ENCODE measurements around the gene SCN8A.

The SCN8A gene

GRCh38 chr12:51579321-51579850 is 11.6 kb upstream of the SCN8A start:
- H3K4me3 ChIP-seq (ENCODE audit: control insufficient read depth in 1 of 7, extremely low read depth in 1 of 7, insufficient read depth in 4 of 7, low read depth in 2 of 7, low read length in 6 of 7), result no peak overlapping the region
- POLR2A ChIA-PET, result no interaction called here
- no peak overlapping the region for H3K27ac ChIP-seq (ENCODE audit: insufficient read depth in 1 of 2, low read depth in 1 of 2, low read length in 2 of 2, poor library complexity in 1 of 2, severe bottlenecking in 2 of 2)
- WGBS (ENCODE audit: insufficient coverage), result 88% methylated on average over 5 of the region's 6 CpGs
- no peak for DNase-seq
- peaks cover 0 to 4% (median 0%) of the 10 kb centered on the region in 5 experiments for H3K27me3 ChIP-seq (replicated peaks in 2 of 5; ENCODE audit: control insufficient read depth in 4 of 5, insufficient read depth in 5 of 5, low read length in 4 of 5)
- peaks cover 0 to 6% (median 0%) of the 10 kb centered on the region in 5 experiments for H3K9me3 ChIP-seq (ENCODE audit: control extremely low read depth in 1 of 5, control insufficient read depth in 4 of 5, insufficient read depth in 2 of 5, low read depth in 1 of 5, low read length in 4 of 5)
- H3K36me3 ChIP-seq (ENCODE audit: control insufficient read depth in 4 of 4, insufficient read depth in 4 of 4, low read length in 3 of 4), result no peaks in the 10 kb centered on the region
- no peaks in the 10 kb centered on the region for H3K4me1 ChIP-seq (ENCODE audit: control extremely low read depth in 1 of 4, control insufficient read depth in 4 of 4, insufficient read depth in 4 of 4, low read length in 3 of 4)
- CTCF ChIA-PET, result interaction anchor here (1.2 kb wide), 1 partner anchor 37 kb away, joined by 4 read pairs; no protein-coding TSS in a partner anchor

GRCh38 chr12:51589060-51589459 is 2.0 kb upstream of the SCN8A start:
- Histone ChIP-seq H3K27ac (ENCODE audit: insufficient read depth in 1 of 2, low read depth in 1 of 2, low read length in 2 of 2, poor library complexity in 1 of 2, severe bottlenecking in 2 of 2) (no peak overlapping the region), H3K27me3 (replicated peaks in 2 of 5; ENCODE audit: control insufficient read depth in 4 of 5, insufficient read depth in 5 of 5, low read length in 4 of 5) (peaks cover 9 to 37% (median 18%) of the 10 kb centered on the region in 5 experiments), H3K9me3 (ENCODE audit: control extremely low read depth in 1 of 5, control insufficient read depth in 4 of 5, insufficient read depth in 2 of 5, low read depth in 1 of 5, low read length in 4 of 5) (no peaks in the 10 kb centered on the region), H3K4me3 (ENCODE audit: control insufficient read depth in 1 of 7, extremely low read depth in 1 of 7, insufficient read depth in 4 of 7, low read depth in 2 of 7, low read length in 6 of 7) (no peak overlapping the region), H3K4me1 (ENCODE audit: control extremely low read depth in 1 of 4, control insufficient read depth in 4 of 4, insufficient read depth in 4 of 4, low read length in 3 of 4) (peaks cover 3 to 16% (median 12%) of the 10 kb centered on the region in 4 experiments), H3K36me3 (ENCODE audit: control insufficient read depth in 4 of 4, insufficient read depth in 4 of 4, low read length in 3 of 4) (no peaks in the 10 kb centered on the region)
- no peak for DNase-seq
- ChIA-PET POLR2A (no interaction called here), CTCF (interaction anchor here (1.0 to 1.3 kb wide), 2 partner anchors 57 to 170 kb away, joined by 3 read pairs; no protein-coding TSS in a partner anchor)
- WGBS (ENCODE audit: insufficient coverage), result 100% methylated on average over 2 of the region's 5 CpGs

DNA sequence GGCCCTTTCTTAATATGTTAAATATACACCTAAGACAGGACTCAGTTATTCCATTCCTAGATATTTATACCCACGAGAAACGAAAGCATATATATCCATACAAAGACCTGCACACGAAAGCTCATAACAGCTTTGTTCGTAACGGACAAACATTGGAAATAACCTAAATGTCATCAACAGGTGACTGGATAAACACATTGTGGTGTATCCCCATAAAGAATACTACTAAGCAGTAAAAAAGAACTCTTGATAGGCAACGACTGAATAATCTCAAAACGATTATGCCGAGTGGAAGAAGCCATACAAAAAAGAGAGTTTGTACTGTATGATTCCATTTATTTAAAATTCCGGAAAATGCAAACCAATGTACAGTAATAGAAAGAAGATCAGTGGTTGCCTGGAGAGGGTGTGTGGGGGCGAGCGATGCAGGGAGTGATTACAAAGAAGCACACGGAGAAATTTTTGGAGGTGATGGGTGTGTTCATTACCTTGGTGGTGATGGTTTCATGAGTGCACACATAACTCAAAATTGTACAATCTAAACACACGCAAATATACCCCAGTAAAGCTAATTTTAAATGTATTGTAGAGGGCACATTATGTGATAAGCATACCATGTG is 1.4 kb upstream of the SCN8A start:
- H3K27ac ChIP-seq (ENCODE audit: insufficient read depth in 1 of 2, low read depth in 1 of 2, low read length in 2 of 2, poor library complexity in 1 of 2, severe bottlenecking in 2 of 2), result no peak overlapping the region
- CTCF ChIA-PET, result interaction anchor here (1.0 to 1.3 kb wide), 3 partner anchors 14 to 170 kb away, joined by 3 read pairs; no protein-coding TSS in a partner anchor
- no peaks in the 10 kb centered on the region for H3K9me3 ChIP-seq (ENCODE audit: control extremely low read depth in 1 of 5, control insufficient read depth in 4 of 5, insufficient read depth in 2 of 5, low read depth in 1 of 5, low read length in 4 of 5)
- POLR2A ChIA-PET, result no interaction called here
- no peak for DNase-seq
- H3K4me3 ChIP-seq (ENCODE audit: control insufficient read depth in 1 of 7, extremely low read depth in 1 of 7, insufficient read depth in 4 of 7, low read depth in 2 of 7, low read length in 6 of 7), result peak overlapping the region in 1 of 7 experiments; percentile 78
- peaks cover 9 to 37% (median 18%) of the 10 kb centered on the region in 5 experiments for H3K27me3 ChIP-seq (replicated peaks in 2 of 5; ENCODE audit: control insufficient read depth in 4 of 5, insufficient read depth in 5 of 5, low read length in 4 of 5)
- no peaks in the 10 kb centered on the region for H3K36me3 ChIP-seq (ENCODE audit: control insufficient read depth in 4 of 4, insufficient read depth in 4 of 4, low read length in 3 of 4)
- 95% methylated on average over 6 of the region's 13 CpGs for WGBS (ENCODE audit: insufficient coverage)
- H3K4me1 ChIP-seq (ENCODE audit: control extremely low read depth in 1 of 4, control insufficient read depth in 4 of 4, insufficient read depth in 4 of 4, low read length in 3 of 4), result peaks cover 3 to 16% (median 12%) of the 10 kb centered on the region in 4 experiments

DNA sequence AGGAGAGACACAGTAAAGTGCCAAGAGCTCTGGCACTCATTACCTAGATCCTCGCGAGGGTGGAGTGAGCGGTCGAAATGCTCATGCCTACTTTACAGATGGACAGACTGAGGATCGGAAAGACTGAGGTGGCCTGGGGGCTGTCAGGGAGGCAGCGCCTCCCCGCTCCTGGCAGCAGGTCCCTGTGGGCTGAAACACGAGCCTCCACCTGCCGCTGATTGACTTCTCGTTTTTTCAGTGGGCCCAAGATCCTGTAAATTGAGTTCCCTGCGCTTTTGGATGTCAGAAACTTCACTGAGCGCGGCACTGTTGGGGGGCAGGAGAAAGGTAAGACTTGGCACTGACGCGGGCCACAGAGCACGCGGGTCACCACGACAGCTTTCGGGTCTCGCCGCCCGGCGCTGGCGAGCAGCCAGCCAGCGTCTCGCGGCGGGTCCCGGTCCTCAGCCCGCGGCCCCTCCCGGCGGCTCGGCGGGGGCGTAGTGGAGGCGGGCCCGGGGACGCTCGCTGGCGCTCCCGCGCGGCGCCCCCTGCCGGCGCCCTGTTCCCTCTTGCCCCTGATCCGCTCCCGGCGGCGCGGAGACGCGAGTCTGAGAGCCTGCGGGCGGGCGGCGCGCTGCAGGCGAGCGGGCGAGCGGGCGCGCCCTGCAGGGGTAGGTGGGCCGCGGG is 552 bp upstream of the SCN8A start:
- Histone ChIP-seq H3K36me3 (ENCODE audit: control insufficient read depth in 4 of 4, insufficient read depth in 4 of 4, low read length in 3 of 4) (no peaks in the 10 kb centered on the region), H3K4me3 (ENCODE audit: control insufficient read depth in 1 of 7, extremely low read depth in 1 of 7, insufficient read depth in 4 of 7, low read depth in 2 of 7, low read length in 6 of 7) (peak overlapping the region; percentile 21 to 78 (median 62)), H3K27me3 (replicated peaks in 2 of 5; ENCODE audit: control insufficient read depth in 4 of 5, insufficient read depth in 5 of 5, low read length in 4 of 5) (peaks cover 9 to 35% (median 23%) of the 10 kb centered on the region in 5 experiments), H3K4me1 (ENCODE audit: control extremely low read depth in 1 of 4, control insufficient read depth in 4 of 4, insufficient read depth in 4 of 4, low read length in 3 of 4) (peaks cover 3 to 16% (median 12%) of the 10 kb centered on the region in 4 experiments), H3K27ac (ENCODE audit: insufficient read depth in 1 of 2, low read depth in 1 of 2, low read length in 2 of 2, poor library complexity in 1 of 2, severe bottlenecking in 2 of 2) (no peak overlapping the region), H3K9me3 (ENCODE audit: control extremely low read depth in 1 of 5, control insufficient read depth in 4 of 5, insufficient read depth in 2 of 5, low read depth in 1 of 5, low read length in 4 of 5) (no peaks in the 10 kb centered on the region)
- WGBS (ENCODE audit: insufficient coverage), result 6% methylated on average over 38 of the region's 67 CpGs
- DNase-seq, result peak; percentile 82 to 88 (median 87)
- CTCF ChIA-PET, result interaction anchor here (1.3 kb wide), 1 partner anchor 15 kb away, joined by 3 read pairs; no protein-coding TSS in a partner anchor
- POLR2A ChIA-PET, result no interaction called here

- DNase-seq, result peak in 1 of 3 donors; percentile 4
- Histone ChIP-seq H3K4me1 (ENCODE audit: control extremely low read depth in 1 of 4, control insufficient read depth in 4 of 4, insufficient read depth in 4 of 4, low read length in 3 of 4) (peaks cover 3 to 16% (median 12%) of the 10 kb centered on the region in 4 experiments), H3K4me3 (ENCODE audit: control insufficient read depth in 1 of 7, extremely low read depth in 1 of 7, insufficient read depth in 4 of 7, low read depth in 2 of 7, low read length in 6 of 7) (peak overlapping the region in 1 of 7 experiments; percentile 74), H3K9me3 (ENCODE audit: control extremely low read depth in 1 of 5, control insufficient read depth in 4 of 5, insufficient read depth in 2 of 5, low read depth in 1 of 5, low read length in 4 of 5) (no peaks in the 10 kb centered on the region), H3K27ac (ENCODE audit: insufficient read depth in 1 of 2, low read depth in 1 of 2, low read length in 2 of 2, poor library complexity in 1 of 2, severe bottlenecking in 2 of 2) (no peak overlapping the region), H3K36me3 (ENCODE audit: control insufficient read depth in 4 of 4, insufficient read depth in 4 of 4, low read length in 3 of 4) (no peaks in the 10 kb centered on the region), H3K27me3 (replicated peaks in 2 of 5; ENCODE audit: control insufficient read depth in 4 of 5, insufficient read depth in 5 of 5, low read length in 4 of 5) (peaks cover 12 to 36% (median 23%) of the 10 kb centered on the region in 5 experiments)
- POLR2A ChIA-PET, result interaction anchor here (0.7 kb wide), 1 partner anchor 165 kb away, joined by 3 read pairs; no protein-coding TSS in a partner anchor
- WGBS (ENCODE audit: insufficient coverage), result 0% methylated on average over 6 of the region's 11 CpGs
- CTCF ChIA-PET, result interaction anchor here (0.7 to 1.6 kb wide), 2 partner anchors 20 to 64 kb away, joined by 3 to 4 read pairs; no protein-coding TSS in a partner anchor
These were observed 1.1 kb downstream of the SCN8A start for GRCh38 chr12:51592034-51592705.

- no peak for DNase-seq
- H3K27me3 ChIP-seq (replicated peaks in 2 of 5; ENCODE audit: control insufficient read depth in 4 of 5, insufficient read depth in 5 of 5, low read length in 4 of 5), result peaks cover 12 to 40% (median 25%) of the 10 kb centered on the region in 5 experiments
- CTCF ChIA-PET, result interaction anchor here (0.8 to 1.6 kb wide), 2 partner anchors 64 to 172 kb away, joined by 4 read pairs; no protein-coding TSS in a partner anchor
- no peak overlapping the region for H3K4me3 ChIP-seq (ENCODE audit: control insufficient read depth in 1 of 7, extremely low read depth in 1 of 7, insufficient read depth in 4 of 7, low read depth in 2 of 7, low read length in 6 of 7)
- H3K36me3 ChIP-seq (ENCODE audit: control insufficient read depth in 4 of 4, insufficient read depth in 4 of 4, low read length in 3 of 4), result no peaks in the 10 kb centered on the region
- no CpG with 5 or more reads among the region's 2 CpGs for WGBS (ENCODE audit: insufficient coverage)
- POLR2A ChIA-PET, result no interaction called here
- H3K27ac ChIP-seq (ENCODE audit: insufficient read depth in 1 of 2, low read depth in 1 of 2, low read length in 2 of 2, poor library complexity in 1 of 2, severe bottlenecking in 2 of 2), result no peak overlapping the region
- no peaks in the 10 kb centered on the region for H3K9me3 ChIP-seq (ENCODE audit: control extremely low read depth in 1 of 5, control insufficient read depth in 4 of 5, insufficient read depth in 2 of 5, low read depth in 1 of 5, low read length in 4 of 5)
- peaks cover 3 to 16% (median 12%) of the 10 kb centered on the region in 4 experiments for H3K4me1 ChIP-seq (ENCODE audit: control extremely low read depth in 1 of 4, control insufficient read depth in 4 of 4, insufficient read depth in 4 of 4, low read length in 3 of 4)
These were observed 2.0 kb downstream of the SCN8A start for GRCh38 chr12:51593021-51593420.

Measured in common myeloid progenitor, CD34-positive (primary cell).